GM23338 (cell line): ENCODE data around the gene TANGO2. TPM values are rescaled to one million over a fixed set of nuclear protein-coding genes. Genes with fewer than 3 reads are reported as not detected.

ENCODE experiments used
- ATAC-seq: fragments of 200-7000 bp; cut with Tn5 transposase; 3 replicates; pipeline ENCODE4 v1.9.1; 2020
- DNase-seq: peaks from one replicate; pipeline ENCODE4 v3.0.0-alpha.2; 2015; ENCODE audit warnings: low spot score
- H2AFZ ChIP-seq: fragments of 200-600 bp; sonication (generic); 2 replicates; pipeline ENCODE4 v1.8.0; 2016; ENCODE audit warnings: antibody characterized with exemption, mild to moderate bottlenecking, moderate library complexity
- H3F3A ChIP-seq: fragments of 200-600 bp; sonication (generic); replicated peaks from 2 replicates; pipeline ENCODE4 v1.8.0; 2017; ENCODE audit warnings: antibody characterized with exemption, mixed run types, low read depth
- H3K27ac ChIP-seq: fragments of 200-600 bp; sonication (generic); 2 replicates; pipeline ENCODE4 v1.6.1; 2016; ENCODE audit warnings: low read depth
- H3K27me3 ChIP-seq: fragments of 200-600 bp; sonication (generic); 2 replicates; pipeline ENCODE4 v1.8.0; 2016; ENCODE audit warnings: mild to moderate bottlenecking, mixed run types, moderate library complexity; ENCODE audit not compliant: insufficient read depth
- H3K36me3 ChIP-seq: fragments of 200-600 bp; sonication (generic); 2 replicates; pipeline ENCODE4 v1.8.0; 2016; ENCODE audit warnings: mild to moderate bottlenecking; ENCODE audit not compliant: insufficient read depth
- H3K4me1 ChIP-seq: fragments of 200-600 bp; sonication (generic); 2 replicates; pipeline ENCODE4 v1.8.0; 2016; ENCODE audit warnings: mild to moderate bottlenecking, moderate library complexity; ENCODE audit not compliant: insufficient read depth
- H3K4me2 ChIP-seq: fragments of 200-600 bp; sonication (generic); 2 replicates; pipeline ENCODE4 v1.7.1; 2017; ENCODE audit warnings: mixed run types
- H3K4me3 ChIP-seq: fragments of 200-600 bp; sonication (generic); 2 replicates; pipeline ENCODE4 v1.6.1; 2016; ENCODE audit warnings: mixed run types
- H3K79me2 ChIP-seq: fragments of 200-600 bp; sonication (generic); replicated peaks from 2 replicates; pipeline ENCODE4 v1.8.0; 2017; ENCODE audit warnings: mild to moderate bottlenecking; ENCODE audit not compliant: insufficient read depth
- H3K9me2 ChIP-seq: fragments of 200-600 bp; sonication (generic); 2 replicates; pipeline ENCODE4 v1.8.0; 2017; ENCODE audit not compliant: insufficient read depth
- H4K20me1 ChIP-seq: fragments of 200-600 bp; sonication (generic); replicated peaks from 2 replicates; pipeline ENCODE4 v1.8.0; 2017; ENCODE audit warnings: mild to moderate bottlenecking; ENCODE audit not compliant: insufficient read depth
- H3K27ac Mint-ChIP-seq: 2 replicates; pipeline ENCODE4 v1.8.0; 2020; ENCODE audit warnings: inconsistent platforms, mild to moderate bottlenecking, moderate library complexity, mixed read lengths
- H3K27me3 Mint-ChIP-seq: 3 replicates; pipeline ENCODE4 v1.8.0; 2022; ENCODE audit warnings: low read depth, mild to moderate bottlenecking, moderate library complexity, mixed read lengths, inconsistent platforms; ENCODE audit not compliant: insufficient read depth, poor library complexity
- H3K36me3 Mint-ChIP-seq: 3 replicates; pipeline ENCODE4 v1.8.0; 2021; ENCODE audit warnings: low read depth, mild to moderate bottlenecking, inconsistent platforms, moderate library complexity, mixed read lengths
- H3K4me1 Mint-ChIP-seq: 3 replicates; pipeline ENCODE4 v1.8.0; 2020; ENCODE audit warnings: mild to moderate bottlenecking, inconsistent platforms, mixed read lengths
- H3K4me3 Mint-ChIP-seq: 3 replicates; pipeline ENCODE4 v1.8.0; 2021; ENCODE audit warnings: moderate library complexity, mild to moderate bottlenecking, inconsistent platforms, mixed read lengths
- H3K9me3 Mint-ChIP-seq: 3 replicates; pipeline ENCODE4 v1.8.0; 2020; ENCODE audit warnings: moderate library complexity, mild to moderate bottlenecking, inconsistent platforms, mixed read lengths
- CREB1 ChIP-seq: fragments of 250-450 bp; sonication (Bioruptor Pico); IDR thresholded peaks from 2 replicates; pipeline ENCODE4 v1.5.0; 2020; ENCODE audit warnings: low read depth, mild to moderate bottlenecking, moderate library complexity
- ETS1 ChIP-seq: IDR thresholded peaks from 2 replicates; pipeline ENCODE4 v1.6.1; 2016; ENCODE audit warnings: antibody characterized with exemption
- EZH2 ChIP-seq: fragments of 200-600 bp; sonication (generic); IDR thresholded peaks from one replicate; pipeline ENCODE4 v1.8.0; 2017; ENCODE audit warnings: antibody characterized with exemption, mild to moderate bottlenecking, low read depth; ENCODE audit not compliant: unreplicated experiment
- EZH2phosphoT487 ChIP-seq: fragments of 200-600 bp; sonication (generic); IDR thresholded peaks from one replicate; pipeline ENCODE4 v1.8.1; 2018; ENCODE audit warnings: antibody characterized with exemption; ENCODE audit not compliant: unreplicated experiment
- JUNB ChIP-seq: IDR thresholded peaks from one replicate; pipeline ENCODE4 v1.6.1; 2016; ENCODE audit warnings: antibody characterized with exemption; ENCODE audit not compliant: unreplicated experiment
- NANOG ChIP-seq: IDR thresholded peaks from 2 replicates; pipeline ENCODE4 v1.6.1; 2016; ENCODE audit warnings: antibody characterized with exemption, borderline replicate concordance
- POLR2AphosphoS5 ChIP-seq: IDR thresholded peaks from 2 replicates; pipeline ENCODE4 v1.6.1; 2016; ENCODE audit warnings: antibody characterized with exemption, low read depth
- STAT1 ChIP-seq: IDR thresholded peaks from one replicate; pipeline ENCODE4 v1.6.1; 2016; ENCODE audit warnings: antibody characterized with exemption; ENCODE audit not compliant: unreplicated experiment
- ZNF114 ChIP-seq: fragments of 250-450 bp; sonication (Bioruptor Pico); IDR thresholded peaks from 2 replicates; pipeline ENCODE4 v1.5.0; 2020; ENCODE audit warnings: mild to moderate bottlenecking, moderate library complexity
- ZNF331 ChIP-seq: fragments of 250-450 bp; sonication (Bioruptor Pico); IDR thresholded peaks from 2 replicates; pipeline ENCODE4 v1.5.0; 2020; ENCODE audit warnings: low read depth, mild to moderate bottlenecking, moderate library complexity
- polyA plus RNA-seq: library from polyadenylated mRNA; unstranded; fragments of >200 nt; fragmentation: Nextera tagmentation; extraction: Ambion mirVana; gene quantifications from 2 replicates; pipeline ENCODE4 v1.2.1, GENCODE V29; 2016
- total RNA-seq: library from RNA; depleted of rRNA; stranded (reverse); fragments of >200 nt; shearing (Covaris generic); gene quantifications from 2 replicates; pipeline ENCODE4 v1.2.3, GENCODE V29; 2014
- TF ChIP-seq, protein P1 (sequence below): IDR thresholded peaks from one replicate; pipeline ENCODE4 v1.6.1; 2018; ENCODE audit warnings: antibody characterized with exemption; ENCODE audit not compliant: unreplicated experiment
- TF ChIP-seq, protein P2 (sequence below), 2 experiments: fragments of 200-600 bp in 1 of 2; sonication (generic) in 1 of 2; conservative IDR thresholded peaks; 2 replicates each; pipeline versions ENCODE4 v1.5.1 to v1.6.1; 2016 to 2017; ENCODE audit warnings: antibody characterized with exemption in 2 of 2, low read depth in 2 of 2, mild to moderate bottlenecking in 2 of 2, moderate library complexity in 1 of 2
- TF ChIP-seq, protein P3 (sequence below): fragments of 250-450 bp; sonication (Bioruptor Pico); IDR thresholded peaks from 2 replicates; pipeline ENCODE4 v1.5.0; 2020; ENCODE audit warnings: mild to moderate bottlenecking, moderate library complexity

TANGO2 gene
- total and polyA plus RNA-seq, 2 experiments from 2014 or later = 6.9 to 15.0 TPM

DNA sequence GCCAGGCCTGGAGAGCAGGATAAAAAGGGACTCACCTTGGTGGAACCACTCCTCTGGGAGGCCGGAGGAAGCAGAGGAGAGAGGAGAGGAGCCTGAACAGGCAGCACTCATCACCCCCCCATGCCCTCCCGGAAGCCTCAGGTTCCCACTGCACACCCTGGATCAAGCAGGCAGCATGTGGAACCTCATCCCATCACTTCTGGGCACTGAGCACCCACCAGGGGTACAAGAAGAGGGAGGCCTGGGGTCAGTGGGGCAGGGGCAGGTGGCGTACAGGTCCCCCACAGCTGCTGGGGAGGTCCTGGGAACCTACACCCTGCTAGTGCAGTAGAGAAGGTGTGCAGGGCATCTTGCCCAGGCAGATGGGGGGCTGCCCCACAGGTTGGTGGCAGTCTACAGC, 44.2 kb upstream of the TANGO2 start:
- H2AFZ ChIP-seq = no peak overlapping the region
- no peak for DNase-seq
- Mint-ChIP-seq H3K36me3 (peaks cover 23% of the 10 kb centered on the region), H3K4me1 (peaks cover 17% of the 10 kb centered on the region), H3K27ac (no peak overlapping the region), H3K4me3 (no peak overlapping the region), H3K27me3 (peaks cover 3% of the 10 kb centered on the region), H3K9me3 (no peaks in the 10 kb centered on the region)
- H3K27me3 ChIP-seq = no peaks in the 10 kb centered on the region
- 0 out of 2 replicates have a peak, but pooled peaks cover 3% of the 10 kb centered on the region for H3F3A ChIP-seq
- no peaks in the 10 kb centered on the region for H3K9me2 ChIP-seq
- H3K4me2 ChIP-seq = no peak overlapping the region
- 0 out of 2 replicates have a peak, but pooled peaks cover 4% of the 10 kb centered on the region for H3K36me3 ChIP-seq
- H4K20me1 ChIP-seq = no peaks in the 10 kb centered on the region; the same call in 1 of the 2 replicates
- H3K4me1 ChIP-seq = peaks cover 10% of the 10 kb centered on the region
- ATAC-seq = no peak
- H3K79me2 ChIP-seq = no peaks in the 10 kb centered on the region
- H3K27ac ChIP-seq = no peak overlapping the region
- TF ChIP-seq, protein P1, sequence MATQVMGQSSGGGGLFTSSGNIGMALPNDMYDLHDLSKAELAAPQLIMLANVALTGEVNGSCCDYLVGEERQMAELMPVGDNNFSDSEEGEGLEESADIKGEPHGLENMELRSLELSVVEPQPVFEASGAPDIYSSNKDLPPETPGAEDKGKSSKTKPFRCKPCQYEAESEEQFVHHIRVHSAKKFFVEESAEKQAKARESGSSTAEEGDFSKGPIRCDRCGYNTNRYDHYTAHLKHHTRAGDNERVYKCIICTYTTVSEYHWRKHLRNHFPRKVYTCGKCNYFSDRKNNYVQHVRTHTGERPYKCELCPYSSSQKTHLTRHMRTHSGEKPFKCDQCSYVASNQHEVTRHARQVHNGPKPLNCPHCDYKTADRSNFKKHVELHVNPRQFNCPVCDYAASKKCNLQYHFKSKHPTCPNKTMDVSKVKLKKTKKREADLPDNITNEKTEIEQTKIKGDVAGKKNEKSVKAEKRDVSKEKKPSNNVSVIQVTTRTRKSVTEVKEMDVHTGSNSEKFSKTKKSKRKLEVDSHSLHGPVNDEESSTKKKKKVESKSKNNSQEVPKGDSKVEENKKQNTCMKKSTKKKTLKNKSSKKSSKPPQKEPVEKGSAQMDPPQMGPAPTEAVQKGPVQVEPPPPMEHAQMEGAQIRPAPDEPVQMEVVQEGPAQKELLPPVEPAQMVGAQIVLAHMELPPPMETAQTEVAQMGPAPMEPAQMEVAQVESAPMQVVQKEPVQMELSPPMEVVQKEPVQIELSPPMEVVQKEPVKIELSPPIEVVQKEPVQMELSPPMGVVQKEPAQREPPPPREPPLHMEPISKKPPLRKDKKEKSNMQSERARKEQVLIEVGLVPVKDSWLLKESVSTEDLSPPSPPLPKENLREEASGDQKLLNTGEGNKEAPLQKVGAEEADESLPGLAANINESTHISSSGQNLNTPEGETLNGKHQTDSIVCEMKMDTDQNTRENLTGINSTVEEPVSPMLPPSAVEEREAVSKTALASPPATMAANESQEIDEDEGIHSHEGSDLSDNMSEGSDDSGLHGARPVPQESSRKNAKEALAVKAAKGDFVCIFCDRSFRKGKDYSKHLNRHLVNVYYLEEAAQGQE = no peak
- no peak for TF ChIP-seq STAT1
- TF ChIP-seq CREB1 (CRISPR knock-in tag) = no peak
- TF ChIP-seq, protein P2, sequence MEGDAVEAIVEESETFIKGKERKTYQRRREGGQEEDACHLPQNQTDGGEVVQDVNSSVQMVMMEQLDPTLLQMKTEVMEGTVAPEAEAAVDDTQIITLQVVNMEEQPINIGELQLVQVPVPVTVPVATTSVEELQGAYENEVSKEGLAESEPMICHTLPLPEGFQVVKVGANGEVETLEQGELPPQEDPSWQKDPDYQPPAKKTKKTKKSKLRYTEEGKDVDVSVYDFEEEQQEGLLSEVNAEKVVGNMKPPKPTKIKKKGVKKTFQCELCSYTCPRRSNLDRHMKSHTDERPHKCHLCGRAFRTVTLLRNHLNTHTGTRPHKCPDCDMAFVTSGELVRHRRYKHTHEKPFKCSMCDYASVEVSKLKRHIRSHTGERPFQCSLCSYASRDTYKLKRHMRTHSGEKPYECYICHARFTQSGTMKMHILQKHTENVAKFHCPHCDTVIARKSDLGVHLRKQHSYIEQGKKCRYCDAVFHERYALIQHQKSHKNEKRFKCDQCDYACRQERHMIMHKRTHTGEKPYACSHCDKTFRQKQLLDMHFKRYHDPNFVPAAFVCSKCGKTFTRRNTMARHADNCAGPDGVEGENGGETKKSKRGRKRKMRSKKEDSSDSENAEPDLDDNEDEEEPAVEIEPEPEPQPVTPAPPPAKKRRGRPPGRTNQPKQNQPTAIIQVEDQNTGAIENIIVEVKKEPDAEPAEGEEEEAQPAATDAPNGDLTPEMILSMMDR (conservative IDR thresholded peaks at IDR 0.05; ENCODE audit: low read depth in 2 of 2) = no peak
- no peak for TF ChIP-seq JUNB
- no peak for TF ChIP-seq ZNF331
- TF ChIP-seq EZH2 = no peak
- no peak for TF ChIP-seq EZH2phosphoT487
- no peak for TF ChIP-seq POLR2AphosphoS5
- TF ChIP-seq NANOG = no peak
- no peak for TF ChIP-seq ETS1
- TF ChIP-seq ZNF114 (CRISPR knock-in tag) = no peak
- TF ChIP-seq, protein P3, sequence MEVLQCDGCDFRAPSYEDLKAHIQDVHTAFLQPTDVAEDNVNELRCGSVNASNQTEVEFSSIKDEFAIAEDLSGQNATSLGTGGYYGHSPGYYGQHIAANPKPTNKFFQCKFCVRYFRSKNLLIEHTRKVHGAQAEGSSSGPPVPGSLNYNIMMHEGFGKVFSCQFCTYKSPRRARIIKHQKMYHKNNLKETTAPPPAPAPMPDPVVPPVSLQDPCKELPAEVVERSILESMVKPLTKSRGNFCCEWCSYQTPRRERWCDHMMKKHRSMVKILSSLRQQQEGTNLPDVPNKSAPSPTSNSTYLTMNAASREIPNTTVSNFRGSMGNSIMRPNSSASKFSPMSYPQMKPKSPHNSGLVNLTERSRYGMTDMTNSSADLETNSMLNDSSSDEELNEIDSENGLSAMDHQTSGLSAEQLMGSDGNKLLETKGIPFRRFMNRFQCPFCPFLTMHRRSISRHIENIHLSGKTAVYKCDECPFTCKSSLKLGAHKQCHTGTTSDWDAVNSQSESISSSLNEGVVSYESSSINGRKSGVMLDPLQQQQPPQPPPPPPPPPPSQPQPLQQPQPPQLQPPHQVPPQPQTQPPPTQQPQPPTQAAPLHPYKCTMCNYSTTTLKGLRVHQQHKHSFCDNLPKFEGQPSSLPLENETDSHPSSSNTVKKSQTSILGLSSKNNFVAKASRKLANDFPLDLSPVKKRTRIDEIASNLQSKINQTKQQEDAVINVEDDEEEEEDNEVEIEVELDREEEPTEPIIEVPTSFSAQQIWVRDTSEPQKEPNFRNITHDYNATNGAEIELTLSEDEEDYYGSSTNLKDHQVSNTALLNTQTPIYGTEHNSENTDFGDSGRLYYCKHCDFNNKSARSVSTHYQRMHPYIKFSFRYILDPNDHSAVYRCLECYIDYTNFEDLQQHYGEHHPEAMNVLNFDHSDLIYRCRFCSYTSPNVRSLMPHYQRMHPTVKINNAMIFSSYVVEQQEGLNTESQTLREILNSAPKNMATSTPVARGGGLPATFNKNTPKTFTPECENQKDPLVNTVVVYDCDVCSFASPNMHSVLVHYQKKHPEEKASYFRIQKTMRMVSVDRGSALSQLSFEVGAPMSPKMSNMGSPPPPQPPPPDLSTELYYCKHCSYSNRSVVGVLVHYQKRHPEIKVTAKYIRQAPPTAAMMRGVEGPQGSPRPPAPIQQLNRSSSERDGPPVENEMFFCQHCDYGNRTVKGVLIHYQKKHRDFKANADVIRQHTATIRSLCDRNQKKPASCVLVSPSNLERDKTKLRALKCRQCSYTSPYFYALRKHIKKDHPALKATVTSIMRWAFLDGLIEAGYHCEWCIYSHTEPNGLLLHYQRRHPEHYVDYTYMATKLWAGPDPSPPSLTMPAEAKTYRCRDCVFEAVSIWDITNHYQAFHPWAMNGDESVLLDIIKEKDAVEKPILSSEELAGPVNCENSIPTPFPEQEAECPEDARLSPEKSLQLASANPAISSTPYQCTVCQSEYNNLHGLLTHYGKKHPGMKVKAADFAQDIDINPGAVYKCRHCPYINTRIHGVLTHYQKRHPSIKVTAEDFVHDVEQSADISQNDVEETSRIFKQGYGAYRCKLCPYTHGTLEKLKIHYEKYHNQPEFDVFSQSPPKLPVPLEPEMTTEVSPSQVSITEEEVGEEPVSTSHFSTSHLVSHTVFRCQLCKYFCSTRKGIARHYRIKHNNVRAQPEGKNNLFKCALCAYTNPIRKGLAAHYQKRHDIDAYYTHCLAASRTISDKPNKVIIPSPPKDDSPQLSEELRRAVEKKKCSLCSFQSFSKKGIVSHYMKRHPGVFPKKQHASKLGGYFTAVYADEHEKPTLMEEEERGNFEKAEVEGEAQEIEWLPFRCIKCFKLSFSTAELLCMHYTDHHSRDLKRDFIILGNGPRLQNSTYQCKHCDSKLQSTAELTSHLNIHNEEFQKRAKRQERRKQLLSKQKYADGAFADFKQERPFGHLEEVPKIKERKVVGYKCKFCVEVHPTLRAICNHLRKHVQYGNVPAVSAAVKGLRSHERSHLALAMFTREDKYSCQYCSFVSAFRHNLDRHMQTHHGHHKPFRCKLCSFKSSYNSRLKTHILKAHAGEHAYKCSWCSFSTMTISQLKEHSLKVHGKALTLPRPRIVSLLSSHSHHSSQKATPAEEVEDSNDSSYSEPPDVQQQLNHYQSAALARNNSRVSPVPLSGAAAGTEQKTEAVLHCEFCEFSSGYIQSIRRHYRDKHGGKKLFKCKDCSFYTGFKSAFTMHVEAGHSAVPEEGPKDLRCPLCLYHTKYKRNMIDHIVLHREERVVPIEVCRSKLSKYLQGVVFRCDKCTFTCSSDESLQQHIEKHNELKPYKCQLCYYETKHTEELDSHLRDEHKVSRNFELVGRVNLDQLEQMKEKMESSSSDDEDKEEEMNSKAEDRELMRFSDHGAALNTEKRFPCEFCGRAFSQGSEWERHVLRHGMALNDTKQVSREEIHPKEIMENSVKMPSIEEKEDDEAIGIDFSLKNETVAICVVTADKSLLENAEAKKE = no peak
- H3K4me3 ChIP-seq = no peak overlapping the region
